ENCODE data around the gene PDCD2L.
"Not testable (repeated sequence)": the region's sequence is repeated elsewhere in the genome, so short reads cannot be mapped to it uniquely, and the experiment has no call there.

Gene PDCD2L

GRCh38 chr19:34468409-34468808 is 64.2 kb downstream of the PDCD2L start:
- DNase-seq (ENCODE audit: low read depth in 2 of 2), result no peak

- not testable (repeated sequence) for DNase-seq (ENCODE audit: low read depth in 2 of 2)
Measured at GRCh38 chr19:34469026-34469425, 64.8 kb downstream of the PDCD2L start.

DNA sequence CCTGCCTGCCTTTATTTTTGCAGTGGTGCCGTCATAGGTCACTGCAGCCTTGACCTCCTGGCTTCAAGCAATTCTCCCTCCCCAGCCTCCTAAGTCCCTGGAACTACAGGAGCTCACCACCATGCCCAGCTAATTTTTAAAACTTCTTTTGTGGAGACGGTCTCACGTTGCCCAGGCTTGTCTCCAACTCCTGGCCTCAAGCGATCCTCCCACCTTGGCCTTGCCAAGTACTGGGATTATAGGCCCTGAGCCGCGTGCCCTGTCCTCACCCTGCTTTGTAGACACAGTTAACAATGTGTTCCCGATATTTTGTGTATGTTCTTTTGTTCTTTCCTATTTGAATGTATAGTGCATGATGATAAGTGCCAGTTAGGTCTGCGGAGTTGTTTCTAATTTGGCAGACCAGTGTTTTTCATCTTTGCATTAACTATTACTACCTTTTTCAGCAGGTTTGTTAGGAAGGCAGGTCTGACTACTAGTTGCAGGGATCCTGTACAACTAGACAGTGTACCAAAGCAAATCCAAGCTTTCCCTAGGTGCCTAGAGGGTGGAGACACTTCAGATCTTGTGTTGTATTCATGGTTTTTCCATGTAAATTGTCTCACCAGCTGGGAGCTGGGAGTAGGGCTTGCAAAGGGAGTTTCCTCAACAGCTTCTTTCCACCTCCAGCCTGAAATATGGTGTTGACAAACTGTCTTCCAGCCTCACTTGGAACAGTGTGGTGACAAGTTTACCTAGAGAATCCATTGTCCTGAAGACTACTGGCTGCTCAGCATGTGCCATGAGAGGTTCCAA is 67.9 kb downstream of the PDCD2L start:
- no peak for DNase-seq (ENCODE audit: low read depth in 2 of 2)

GRCh38 chr19:34474233-34474989 is 70.2 kb downstream of the PDCD2L start:
- no peak for DNase-seq (ENCODE audit: low read depth in 2 of 2)

DNA sequence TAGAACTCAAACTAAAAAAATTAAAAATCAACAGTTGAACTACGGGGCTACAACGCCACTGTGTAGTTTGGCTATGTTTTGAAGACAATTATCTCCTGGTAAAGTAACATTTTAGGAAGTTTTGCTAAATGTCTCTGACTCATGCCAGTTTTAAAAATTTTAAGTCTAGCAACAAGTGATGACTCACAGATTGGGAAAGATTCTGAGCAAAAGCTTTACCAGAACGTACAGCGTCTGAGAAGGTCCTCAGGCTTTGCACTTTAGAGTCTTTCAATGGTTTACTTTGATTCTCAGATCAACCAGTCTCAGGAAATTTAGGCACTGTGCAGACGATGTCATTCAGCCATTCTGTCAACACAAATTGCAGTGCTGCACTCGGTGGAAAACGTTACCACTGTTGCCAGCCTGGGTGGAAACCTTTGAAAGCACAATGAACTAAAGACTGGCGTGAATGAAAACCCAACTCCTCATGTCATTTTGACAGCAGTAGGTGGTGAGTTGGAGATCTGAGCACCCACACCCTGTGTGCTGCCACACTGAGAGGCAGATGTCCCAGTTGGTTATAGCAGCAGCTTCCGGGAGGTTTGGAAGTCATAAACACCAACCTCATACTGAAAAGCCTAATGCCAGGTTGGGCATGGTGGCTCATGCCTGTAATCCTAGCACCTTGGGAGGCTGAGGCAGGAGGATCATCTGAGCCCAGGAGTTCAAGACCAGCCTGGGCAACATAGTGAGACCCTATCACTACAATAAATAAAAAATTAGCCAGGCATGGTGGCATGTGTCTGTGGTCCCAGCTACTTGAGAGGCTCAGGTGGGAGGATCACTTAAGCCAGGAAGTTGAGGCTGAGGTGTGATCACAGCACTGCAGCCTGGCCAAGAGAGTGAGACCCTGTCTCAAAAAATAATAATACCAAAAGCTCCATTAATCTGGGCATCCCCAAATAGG is 71.1 kb downstream of the PDCD2L start:
- DNase-seq (ENCODE audit: low read depth in 2 of 2), result no peak
